H1 (cell line): ENCODE measurements around the gene OR5K2. TPM values are rescaled to one million over a fixed set of nuclear protein-coding genes. Genes with fewer than 3 reads are reported as not detected.

Experiments used
- CTBP2 ChIP-seq: IDR thresholded peaks from 2 replicates; pipeline ENCODE4 v1.7.0; 2011; ENCODE audit warnings: borderline replicate concordance, mild to moderate bottlenecking, moderate library complexity, mixed read lengths, low read length; ENCODE audit not compliant: insufficient read depth, insufficient read length
- YY1 ChIP-seq: IDR thresholded peaks from 2 replicates; pipeline ENCODE4 v1.6.1; 2011; ENCODE audit warnings: low read depth, mild to moderate bottlenecking, low read length
- polyA plus RNA-seq, 7 experiments: library from polyadenylated mRNA; depleted of rRNA in 3 of 7; stranded (reverse) in 5 of 7; unstranded in 2 of 7; fragments of >200 nt in 5 of 7; fragments of 200-250 nt in 2 of 7; gene quantifications; 1 replicate in 5 of 7; 2 replicates in 1 of 7; 4 replicates in 1 of 7; pipeline versions ENCODE4 v1.2.1 to v1.2.3, GENCODE V29; 2011 to 2013; ENCODE audit warnings: missing spikeins in 2 of 7, mixed read lengths in 2 of 7
- total RNA-seq: library from RNA; stranded (reverse); fragmentation: NEBNext Ultra II Directional; extraction: Animal tissue kit (Norgen Biotek cat#: 25700); gene quantifications from 2 replicates; pipeline ENCODE4 v1.2.1, GENCODE V29; 2021

OR5K2 gene
- total and polyA plus RNA-seq, 2 of the 8 experiments (the other 6 are each of a cell fraction or from before 2014, with no cell fraction given) = not detected

DNA sequence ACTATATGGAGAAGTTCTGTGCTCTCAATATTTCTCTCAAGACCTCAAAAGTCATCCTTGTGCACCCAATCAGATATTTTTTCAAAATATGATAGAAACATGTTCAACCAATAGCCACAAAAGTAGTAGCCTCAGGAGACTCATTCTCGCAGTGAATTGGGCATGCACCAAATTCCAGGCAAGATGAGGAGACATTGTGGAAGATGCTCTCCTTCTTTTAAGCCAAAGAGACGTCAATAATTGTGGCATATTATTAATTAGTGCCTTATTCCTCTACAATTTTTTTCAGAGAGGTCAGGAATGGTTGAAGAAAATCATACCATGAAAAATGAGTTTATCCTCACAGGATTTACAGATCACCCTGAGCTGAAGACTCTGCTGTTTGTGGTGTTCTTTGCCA, at the start of gene OR5K2 (continued):
- TF ChIP-seq YY1 (no peak), CTBP2 (no peak)
